GM21825 (cell line): ENCODE measurements around the gene REV3L.
A peak's percentile ranks its signal among the peaks of the same experiment; 100 is the strongest.
"Not testable (repeated sequence)": the region's sequence is repeated elsewhere in the genome, so short reads cannot be mapped to it uniquely, and the experiment has no call there.

Experiments
- ATAC-seq: cut with Tn5 transposase; IDR thresholded peaks from one replicate; pipeline ENCODE4 v1.9.1; 2021; ENCODE audit warnings: mild to moderate bottlenecking, moderate library complexity; ENCODE audit not compliant: unreplicated experiment

The REV3L gene

DNA sequence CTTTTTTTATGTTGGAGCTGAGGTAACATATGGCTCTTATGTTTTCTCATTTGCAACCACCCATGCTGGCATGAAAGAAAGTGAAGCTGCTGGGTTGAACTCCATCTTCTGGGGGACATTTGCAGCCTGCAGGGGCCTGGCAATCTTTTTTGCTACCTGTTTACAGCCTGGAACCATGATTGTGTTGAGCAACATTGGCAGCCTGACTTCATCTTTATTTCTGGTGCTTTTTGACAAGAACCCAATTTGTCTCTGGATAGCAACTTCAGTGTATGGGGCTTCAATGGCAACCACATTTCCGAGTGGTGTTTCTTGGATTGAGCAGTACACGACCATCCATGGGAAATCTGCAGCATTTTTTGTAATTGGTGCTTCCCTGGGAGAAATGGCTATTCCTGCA, 216.7 kb downstream of the REV3L start:
- ATAC-seq: no peak

DNA sequence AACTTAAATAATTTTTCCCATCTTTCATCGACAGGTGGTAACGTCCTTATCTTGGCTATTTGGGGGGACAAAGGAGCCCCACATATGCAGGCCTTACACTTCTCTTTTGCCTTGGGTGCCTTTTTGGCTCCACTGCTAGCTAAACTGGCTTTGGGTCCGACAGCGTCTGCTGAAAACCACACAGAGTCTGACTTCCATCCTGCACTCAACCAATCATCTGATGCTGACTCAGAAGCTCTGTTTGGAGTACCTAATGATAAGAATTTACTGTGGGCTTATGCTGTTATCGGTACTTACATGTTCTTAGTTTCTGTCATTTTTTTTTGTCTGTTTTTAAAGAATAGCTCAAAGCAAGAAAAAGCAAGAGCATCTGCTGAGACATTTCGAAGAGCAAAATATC, 217.2 kb downstream of the REV3L start:
- ATAC-seq: no peak

DNA sequence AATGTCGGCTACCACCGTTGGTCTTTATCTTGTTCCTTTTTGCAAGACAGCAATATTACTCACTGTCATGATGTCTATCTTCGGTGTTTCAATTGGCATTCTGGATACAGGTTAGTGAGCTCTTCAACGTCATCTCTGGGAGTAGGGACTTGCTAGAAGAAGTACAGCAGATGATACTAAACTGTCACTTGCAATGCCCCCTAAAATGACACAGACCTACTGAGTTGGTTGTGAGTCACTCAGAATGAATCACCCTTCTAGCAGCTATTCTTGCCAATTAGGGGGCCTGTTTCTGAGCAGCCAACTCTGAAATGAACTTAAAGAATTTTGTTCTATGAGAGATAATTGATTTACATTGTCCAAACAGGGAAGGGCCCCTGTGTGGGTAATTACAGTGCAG, 219.2 kb downstream of the REV3L start:
- ATAC-seq: no peak

DNA sequence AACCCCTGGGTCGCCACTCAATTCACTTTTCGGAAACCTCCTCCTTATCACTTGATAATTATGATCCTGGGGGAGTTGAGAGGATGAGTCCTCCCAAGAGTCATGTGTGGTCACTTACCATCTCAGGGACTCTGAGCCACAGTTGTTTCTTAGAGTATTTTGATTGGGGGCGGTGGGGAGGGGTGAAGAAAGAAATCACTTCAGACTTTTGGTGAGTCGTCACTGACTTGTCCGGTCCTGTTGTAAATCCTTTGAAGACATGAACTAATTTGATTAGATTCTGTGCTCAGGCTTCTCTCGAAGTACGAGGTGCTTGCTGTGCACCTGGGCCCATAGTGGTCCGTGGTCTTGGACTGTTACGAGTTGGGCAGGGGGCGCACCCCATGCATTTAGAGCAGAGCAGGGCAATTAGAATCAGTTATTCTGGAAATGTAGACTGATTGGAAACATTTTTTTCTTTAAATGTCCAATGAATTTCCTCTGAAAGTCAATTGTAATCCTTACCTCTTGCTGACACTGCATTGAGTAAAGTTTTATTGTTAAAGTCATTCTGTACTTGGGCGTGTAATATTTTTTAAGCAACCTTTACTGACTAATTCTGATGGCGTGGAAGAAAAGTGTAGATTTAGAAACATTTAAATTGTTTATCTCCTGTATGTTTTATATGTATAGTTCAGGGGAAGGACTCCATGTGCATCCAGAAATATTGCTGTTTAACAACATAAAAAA, 222.3 kb downstream of the REV3L start:
- no peak for ATAC-seq

DNA sequence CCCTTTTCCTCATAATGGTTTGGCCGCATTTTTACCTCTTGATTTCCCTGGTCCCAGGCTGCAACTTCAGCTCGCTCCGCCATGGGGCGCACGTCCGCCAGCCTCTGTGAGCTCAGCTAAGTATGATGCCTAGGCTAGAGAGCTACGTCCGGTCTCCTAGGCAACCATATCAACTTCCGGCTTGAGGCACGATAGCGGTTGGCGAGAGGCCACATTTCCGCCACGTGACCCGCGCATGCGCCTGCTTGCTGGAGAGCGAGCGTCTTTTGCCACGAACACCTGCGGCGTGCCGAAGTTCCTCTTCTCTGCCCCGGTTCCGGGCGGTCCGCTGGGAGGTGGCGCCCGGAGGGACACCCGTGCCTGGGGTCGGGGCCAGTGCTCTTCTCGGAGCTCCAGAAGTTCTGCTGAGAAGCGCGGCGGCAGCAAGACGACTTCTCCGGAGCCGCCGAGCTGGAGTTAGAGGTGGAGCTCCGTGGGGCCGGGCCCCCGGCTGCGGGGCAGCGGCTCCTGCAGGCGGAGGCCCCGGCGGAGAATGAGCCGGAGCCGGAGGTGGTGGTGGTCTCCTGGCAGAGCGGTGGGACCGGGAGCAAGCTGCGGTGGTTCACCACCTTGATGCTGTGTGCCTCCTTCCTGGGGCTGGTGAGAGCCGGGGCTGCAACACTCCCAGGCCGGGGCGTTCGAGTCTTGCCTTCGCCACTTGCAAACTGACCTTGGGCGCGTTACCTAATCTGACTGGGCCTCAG, 223.8 kb downstream of the REV3L start:
- ATAC-seq: peak; percentile 98

DNA sequence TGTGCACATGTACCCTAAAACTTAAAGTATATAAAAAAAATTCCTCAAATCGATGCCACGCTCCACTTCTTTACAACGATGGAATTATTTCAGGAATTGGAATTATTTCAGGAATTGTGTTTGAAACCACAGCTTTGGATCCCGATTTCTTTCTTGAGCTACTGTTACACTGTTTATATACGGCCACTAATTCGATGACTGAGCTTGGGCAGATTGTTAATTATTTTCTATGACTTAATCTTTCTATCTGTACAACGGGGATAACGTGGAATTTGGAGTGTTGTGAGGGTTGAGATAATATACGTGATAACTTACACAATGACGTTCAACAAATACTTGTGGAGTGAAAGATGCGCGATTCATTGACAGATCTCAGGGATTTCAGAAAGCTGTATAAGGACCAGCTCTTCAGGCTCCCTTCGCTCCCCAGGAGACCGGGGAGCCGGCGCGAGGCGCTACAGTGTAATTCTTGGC, 224.4 kb downstream of the REV3L start:
- ATAC-seq: no peak

DNA sequence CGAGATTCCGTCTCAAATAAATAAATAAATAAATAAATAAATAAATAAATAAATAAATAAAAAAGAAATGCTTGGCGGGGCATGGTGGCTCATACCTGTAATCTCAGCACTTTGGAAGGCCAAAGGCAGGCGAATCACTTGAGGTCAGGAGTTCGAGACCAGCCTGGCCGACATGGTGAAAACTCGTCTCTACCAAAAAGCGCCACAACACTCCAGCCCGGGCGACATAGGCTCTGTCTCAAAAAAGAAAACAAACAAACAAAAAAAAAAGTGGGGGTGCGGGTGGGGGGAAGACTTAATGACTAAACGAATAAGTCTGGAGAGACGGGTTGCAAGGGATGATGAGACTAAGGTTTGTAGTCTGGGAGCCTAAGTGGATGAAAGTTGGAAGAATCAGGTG, 225.0 kb downstream of the REV3L start:
- ATAC-seq: no peak

DNA sequence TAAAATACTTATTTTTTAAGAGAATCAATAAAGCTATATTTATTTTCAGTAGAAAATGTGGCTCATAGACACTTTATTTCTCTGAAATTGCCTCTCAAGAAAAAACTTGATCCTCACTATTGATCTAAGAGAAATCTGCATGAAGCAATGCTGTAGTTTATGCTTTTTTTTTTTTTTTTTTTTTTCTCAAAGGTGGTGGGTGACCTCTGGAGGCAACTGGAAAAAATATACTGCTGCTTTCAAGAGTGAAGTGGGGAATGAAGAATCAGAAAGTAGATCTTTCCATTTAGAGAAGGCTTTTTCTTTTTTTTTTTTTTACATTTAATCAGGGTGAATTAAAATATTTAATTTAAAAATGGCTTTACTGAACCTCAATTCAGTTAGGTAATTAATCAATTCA, 226.4 kb downstream of the REV3L start:
- ATAC-seq: no peak

DNA sequence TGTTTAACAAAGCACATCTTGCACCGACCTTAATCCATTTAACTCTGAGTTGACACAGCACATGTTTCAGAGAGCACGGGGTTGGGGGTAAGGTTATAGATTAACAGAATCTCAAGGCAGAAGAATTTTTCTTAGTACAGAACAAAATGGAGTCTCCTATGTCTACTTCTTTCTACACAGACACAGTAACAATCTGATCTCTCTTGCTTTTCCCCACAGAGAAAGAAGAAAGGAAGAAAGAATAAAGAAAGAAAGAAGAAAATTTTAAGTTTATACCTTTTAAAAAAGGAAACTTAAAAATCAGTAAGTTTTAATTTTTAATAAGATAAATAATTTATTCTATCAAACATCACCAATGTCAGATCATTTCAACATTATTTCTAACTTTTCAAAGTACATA, 227.2 kb downstream of the REV3L start:
- not testable (repeated sequence) for ATAC-seq

DNA sequence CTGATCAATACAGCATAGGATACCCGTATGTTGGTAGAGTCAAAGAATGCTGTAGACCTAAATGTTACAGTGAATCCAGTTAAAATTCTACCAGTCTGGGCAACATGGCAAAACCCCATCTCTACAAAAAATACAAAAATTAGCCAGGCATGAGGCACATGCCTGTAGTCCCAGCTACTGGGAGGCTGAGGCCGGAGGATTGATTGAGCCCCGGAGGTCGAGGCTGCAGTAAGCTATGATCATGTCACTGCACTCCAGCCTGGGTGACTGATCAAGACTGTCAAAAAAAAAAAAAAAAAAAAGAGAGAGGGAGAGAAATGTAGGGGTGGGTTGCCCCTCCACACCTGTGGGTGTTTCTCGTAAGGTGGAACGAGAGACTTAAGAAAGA, 228.2 kb downstream of the REV3L start:
- ATAC-seq: no peak

DNA sequence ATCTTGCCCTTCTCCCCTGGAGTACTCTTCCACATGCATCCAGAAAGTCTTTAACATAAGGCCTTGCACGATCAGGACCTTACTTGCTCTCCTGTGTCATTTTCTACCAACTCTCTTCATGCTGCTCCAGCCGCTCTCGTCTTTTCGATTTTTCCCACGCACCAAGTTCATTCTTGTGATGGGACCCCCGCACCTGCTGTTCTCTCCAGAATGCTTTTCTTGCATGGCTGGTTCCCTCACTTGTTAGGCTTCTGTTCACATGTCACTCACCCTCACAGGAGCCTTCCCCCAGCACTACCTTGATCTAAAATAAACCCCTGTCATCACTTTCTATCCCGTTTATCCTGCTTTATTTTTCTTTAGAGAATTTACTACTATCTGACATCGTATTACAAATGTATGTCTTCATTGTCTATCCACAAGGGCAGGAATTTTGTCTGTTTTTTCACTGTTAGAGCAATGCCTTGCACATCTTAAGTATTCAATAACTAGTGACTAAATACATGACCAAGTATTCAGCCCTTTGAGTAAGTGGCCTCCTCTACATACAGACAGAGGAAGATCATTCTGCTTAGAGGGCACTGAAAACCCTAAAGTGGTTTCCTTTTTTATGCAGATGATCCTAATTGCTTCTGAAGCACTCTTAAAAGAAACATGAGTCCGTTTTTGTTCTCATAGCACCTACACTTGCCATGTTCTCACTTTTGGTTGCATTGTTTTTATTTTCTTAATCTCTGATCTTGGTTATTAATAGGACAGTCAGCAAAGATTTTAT, 228.8 kb downstream of the REV3L start:
- ATAC-seq: no peak

DNA sequence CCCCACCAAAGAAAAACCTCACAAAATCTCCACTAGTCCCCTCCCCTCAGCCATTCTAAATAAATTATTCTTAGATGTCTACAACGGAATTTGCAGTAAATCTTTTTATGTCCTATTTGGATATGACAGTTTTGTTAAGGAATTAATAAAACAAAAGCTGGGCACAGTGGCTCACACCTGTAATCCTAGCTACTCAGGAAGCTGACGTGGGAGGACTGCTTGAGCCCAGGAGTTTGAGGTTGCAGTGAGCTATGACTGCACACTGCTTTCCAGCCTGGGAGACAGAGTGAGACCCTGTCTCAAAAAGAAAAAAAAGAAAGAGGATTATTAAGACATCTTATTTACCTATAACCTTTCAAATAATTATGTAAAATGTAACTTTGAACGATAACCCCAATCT, 230.3 kb downstream of the REV3L start:
- no peak for ATAC-seq

DNA sequence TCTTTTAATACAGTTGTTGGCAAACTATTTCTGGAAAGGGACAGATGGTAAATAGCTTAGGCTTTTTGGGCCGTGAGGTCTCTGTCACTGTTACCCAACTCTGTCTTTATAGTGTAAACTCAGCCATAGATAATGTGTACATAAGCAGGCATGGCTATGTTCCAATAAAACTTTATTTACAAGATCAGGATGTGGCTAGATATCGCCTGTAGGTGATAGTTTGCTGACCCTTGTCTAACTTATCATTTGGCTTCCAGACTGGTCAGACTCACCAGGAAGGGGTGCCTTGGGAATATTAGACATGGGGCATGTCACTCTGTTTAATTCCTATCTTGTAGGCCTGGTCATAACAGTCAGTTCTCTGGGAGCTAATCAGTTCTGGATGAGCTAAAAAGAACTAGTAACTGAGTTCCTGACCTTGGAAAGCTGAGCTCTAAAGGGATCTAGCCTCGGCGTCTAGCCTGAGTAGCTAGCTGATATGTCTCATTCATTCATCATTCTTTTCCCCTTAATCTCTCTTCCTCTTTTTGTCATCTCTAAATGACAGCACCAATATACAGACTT, 232.1 kb downstream of the REV3L start:
- ATAC-seq: no peak
